Myocyte (in vitro differentiated cells): Measurements from ENCODE around the gene GRID1. TPM values are rescaled to one million over a fixed set of nuclear protein-coding genes. Genes with fewer than 3 reads are reported as not detected.

Experiments
- DNase-seq: peaks from one replicate; pipeline ENCODE4 v3.0.0-alpha.2; 2012; ENCODE audit warnings: low read depth
- total RNA-seq: library from RNA; depleted of rRNA; stranded (reverse); fragments of >200 nt; gene quantifications from 2 replicates; pipeline ENCODE4 v1.2.3, GENCODE V29; 2014

The GRID1 gene
- total RNA-seq, 1 donor from 2014 or later = not detected

GRCh38 chr10:86269332-86269731 lies 97.3 kb downstream of the GRID1 start:
- DNase-seq = no peak

- no peak for DNase-seq
Observed at GRCh38 chr10:86267286-86268195, 99.1 kb downstream of the GRID1 start.

GRCh38 chr10:86266446-86267242 lies 100.0 kb downstream of the GRID1 start:
- no peak for DNase-seq

- DNase-seq = no peak
Observed at GRCh38 chr10:86265895-86266259, 100.7 kb downstream of the GRID1 start.

- DNase-seq = no peak
Observed at GRCh38 chr10:86265236-86265894, 101.2 kb downstream of the GRID1 start.

GRCh38 chr10:86264481-86265231 lies 101.9 kb downstream of the GRID1 start:
- no peak for DNase-seq

- DNase-seq = no peak
Observed at GRCh38 chr10:86263907-86264306, 102.7 kb downstream of the GRID1 start.

GRCh38 chr10:86263209-86263608 lies 103.4 kb downstream of the GRID1 start:
- no peak for DNase-seq

- DNase-seq = no peak
Observed at GRCh38 chr10:86262688-86263181, 103.9 kb downstream of the GRID1 start.

GRCh38 chr10:86261941-86262687 lies 104.5 kb downstream of the GRID1 start:
- no peak for DNase-seq

GRCh38 chr10:86261470-86261869 lies 105.1 kb downstream of the GRID1 start:
- DNase-seq = no peak

GRCh38 chr10:86260564-86260963 lies 106.0 kb downstream of the GRID1 start:
- DNase-seq = no peak

- DNase-seq = no peak
Observed at GRCh38 chr10:86259901-86260562, 106.6 kb downstream of the GRID1 start.

- DNase-seq = no peak
Observed at GRCh38 chr10:86258941-86259340, 107.7 kb downstream of the GRID1 start.

- DNase-seq = no peak
Observed at GRCh38 chr10:86258499-86258898, 108.1 kb downstream of the GRID1 start.

- no peak for DNase-seq
Observed at GRCh38 chr10:86257683-86258082, 108.9 kb downstream of the GRID1 start.

- no peak for DNase-seq
Observed at GRCh38 chr10:86256690-86257315, 109.8 kb downstream of the GRID1 start.

- DNase-seq = no peak
Observed at GRCh38 chr10:86255405-86256251, 111.0 kb downstream of the GRID1 start.
